HEK293 (cell line): ENCODE measurements around the gene PPP2R5D.

Experiments
- KLF1 ChIP-seq: fragments of 450-650 bp; formaldehyde crosslinking; IDR thresholded peaks from 2 replicates; pipeline ENCODE4 v1.5.1; 2016; ENCODE audit warnings: missing biosample characterization, missing genetic modification characterization
- REST ChIP-seq: fragments of 450-650 bp; formaldehyde crosslinking; IDR thresholded peaks from 2 replicates; pipeline ENCODE4 v1.5.1; 2016; ENCODE audit warnings: missing biosample characterization, missing genetic modification characterization
- SP2 ChIP-seq: fragments of 450-650 bp; formaldehyde crosslinking; IDR thresholded peaks from 2 replicates; pipeline ENCODE4 v1.5.1; 2016; ENCODE audit warnings: missing biosample characterization, missing genetic modification characterization
- ZBTB1 ChIP-seq: fragments of 450-650 bp; formaldehyde crosslinking; IDR thresholded peaks from 2 replicates; pipeline ENCODE4 v1.5.1; 2016; ENCODE audit warnings: missing biosample characterization, missing genetic modification characterization
- ZBTB7A ChIP-seq: fragments of 450-650 bp; formaldehyde crosslinking; IDR thresholded peaks from 2 replicates; pipeline ENCODE4 v1.5.1; 2016; ENCODE audit warnings: low read depth, missing biosample characterization, missing genetic modification characterization
- ZNF202 ChIP-seq: fragments of 450-650 bp; formaldehyde crosslinking; IDR thresholded peaks from 2 replicates; pipeline ENCODE4 v1.5.1; 2016; ENCODE audit warnings: missing biosample characterization, missing genetic modification characterization, borderline replicate concordance
- ZNF239 ChIP-seq: fragments of 450-650 bp; formaldehyde crosslinking; IDR thresholded peaks from 2 replicates; pipeline ENCODE4 v1.5.1; 2016; ENCODE audit warnings: missing biosample characterization, missing genetic modification characterization
- ZNF623 ChIP-seq: fragments of 450-650 bp; formaldehyde crosslinking; IDR thresholded peaks from 2 replicates; pipeline ENCODE4 v1.5.1; 2016; ENCODE audit warnings: missing biosample characterization, missing genetic modification characterization
- ZNF785 ChIP-seq: fragments of 450-650 bp; formaldehyde crosslinking; IDR thresholded peaks from 2 replicates; pipeline ENCODE4 v1.5.1; 2016; ENCODE audit warnings: missing biosample characterization, missing genetic modification characterization
- TF ChIP-seq, protein P1 (sequence below): fragments of 450-650 bp; formaldehyde crosslinking; IDR thresholded peaks from 2 replicates; pipeline ENCODE4 v1.5.1; 2016; ENCODE audit warnings: missing biosample characterization, missing genetic modification characterization

DNA sequence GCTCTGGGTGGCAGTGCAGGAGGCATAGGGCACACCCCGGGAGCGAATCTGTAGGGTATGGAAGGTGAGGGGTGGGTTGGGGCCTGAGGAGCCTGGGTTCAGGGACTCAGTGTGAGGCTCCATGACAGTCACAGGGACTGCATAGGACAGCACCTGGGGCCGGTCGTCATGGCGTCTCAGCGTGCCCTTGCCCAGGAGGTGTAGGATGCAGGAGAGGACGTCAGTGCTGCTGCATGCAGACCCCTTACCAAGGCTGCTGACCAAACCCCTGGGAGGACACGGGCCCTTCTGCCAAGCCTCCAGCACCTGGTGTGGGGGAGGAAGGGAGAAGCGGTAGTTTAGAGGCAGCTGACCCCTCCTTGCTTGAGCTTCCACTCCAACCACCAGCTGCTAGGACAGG lies 53.3 kb downstream of the PPP2R5D start:
- TF ChIP-seq REST: no peak
- no peak for TF ChIP-seq ZNF785
- TF ChIP-seq, protein P1, sequence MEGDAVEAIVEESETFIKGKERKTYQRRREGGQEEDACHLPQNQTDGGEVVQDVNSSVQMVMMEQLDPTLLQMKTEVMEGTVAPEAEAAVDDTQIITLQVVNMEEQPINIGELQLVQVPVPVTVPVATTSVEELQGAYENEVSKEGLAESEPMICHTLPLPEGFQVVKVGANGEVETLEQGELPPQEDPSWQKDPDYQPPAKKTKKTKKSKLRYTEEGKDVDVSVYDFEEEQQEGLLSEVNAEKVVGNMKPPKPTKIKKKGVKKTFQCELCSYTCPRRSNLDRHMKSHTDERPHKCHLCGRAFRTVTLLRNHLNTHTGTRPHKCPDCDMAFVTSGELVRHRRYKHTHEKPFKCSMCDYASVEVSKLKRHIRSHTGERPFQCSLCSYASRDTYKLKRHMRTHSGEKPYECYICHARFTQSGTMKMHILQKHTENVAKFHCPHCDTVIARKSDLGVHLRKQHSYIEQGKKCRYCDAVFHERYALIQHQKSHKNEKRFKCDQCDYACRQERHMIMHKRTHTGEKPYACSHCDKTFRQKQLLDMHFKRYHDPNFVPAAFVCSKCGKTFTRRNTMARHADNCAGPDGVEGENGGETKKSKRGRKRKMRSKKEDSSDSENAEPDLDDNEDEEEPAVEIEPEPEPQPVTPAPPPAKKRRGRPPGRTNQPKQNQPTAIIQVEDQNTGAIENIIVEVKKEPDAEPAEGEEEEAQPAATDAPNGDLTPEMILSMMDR (tag by site-specific recombination): no peak
- TF ChIP-seq ZNF202 (tag by site-specific recombination): no peak
- no peak for TF ChIP-seq ZBTB1
- no peak for TF ChIP-seq ZNF239 (tag by site-specific recombination)
- no peak for TF ChIP-seq SP2 (tag by site-specific recombination)
- TF ChIP-seq ZBTB7A (tag by site-specific recombination): no peak
- TF ChIP-seq KLF1: no peak
- no peak for TF ChIP-seq ZNF623 (tag by site-specific recombination)
